GM18861 (cell line): ENCODE data around the gene DDIT4.
"Not testable (repeated sequence)": the region's sequence is repeated elsewhere in the genome, so short reads cannot be mapped to it uniquely, and the experiment has no call there.

Experiments
- ATAC-seq: cut with Tn5 transposase; IDR thresholded peaks from one replicate; pipeline ENCODE4 v1.9.1; 2021; ENCODE audit not compliant: unreplicated experiment

The DDIT4 gene

DNA sequence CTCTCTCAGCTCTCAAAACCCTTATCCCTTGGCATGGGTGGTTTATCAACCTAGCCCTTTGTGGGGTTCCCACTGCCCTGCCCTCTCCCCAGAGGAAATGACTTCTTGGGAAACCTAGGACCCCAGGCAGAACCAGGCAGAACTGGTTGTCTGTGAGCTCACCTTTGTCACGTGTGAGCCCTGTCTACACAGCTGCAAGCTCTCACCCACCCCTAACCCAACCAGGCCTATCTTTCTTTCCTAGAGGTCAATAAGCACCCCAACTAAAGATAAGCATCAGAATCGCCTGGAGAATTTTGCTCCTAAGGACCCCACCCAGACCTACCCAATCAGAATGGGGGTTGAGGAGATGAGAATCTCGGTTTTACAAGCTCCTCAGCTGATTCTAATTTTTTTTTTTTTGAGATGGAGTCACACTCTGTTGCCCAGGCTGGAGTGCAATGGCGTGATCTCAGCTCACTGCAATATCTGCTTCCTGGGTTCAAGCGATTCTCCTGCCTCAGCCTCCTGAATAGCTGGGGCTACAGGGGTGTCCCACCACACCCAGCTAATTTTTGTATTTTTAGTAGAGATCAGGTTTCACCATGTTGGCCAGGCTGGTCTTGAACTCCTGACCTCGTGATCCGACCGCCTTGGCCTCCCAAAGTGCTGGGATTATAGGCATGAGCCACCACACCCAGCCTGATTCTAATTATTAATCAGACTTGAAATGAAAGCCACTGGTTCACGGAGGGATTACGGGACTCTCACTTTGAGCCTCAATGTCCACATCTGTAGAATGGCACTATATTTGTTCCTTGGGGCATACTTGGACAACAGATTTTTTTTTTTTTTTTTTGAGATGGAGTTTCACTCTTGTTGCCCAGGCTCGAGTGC, 7.5 kb upstream of the DDIT4 start:
- no peak for ATAC-seq

DNA sequence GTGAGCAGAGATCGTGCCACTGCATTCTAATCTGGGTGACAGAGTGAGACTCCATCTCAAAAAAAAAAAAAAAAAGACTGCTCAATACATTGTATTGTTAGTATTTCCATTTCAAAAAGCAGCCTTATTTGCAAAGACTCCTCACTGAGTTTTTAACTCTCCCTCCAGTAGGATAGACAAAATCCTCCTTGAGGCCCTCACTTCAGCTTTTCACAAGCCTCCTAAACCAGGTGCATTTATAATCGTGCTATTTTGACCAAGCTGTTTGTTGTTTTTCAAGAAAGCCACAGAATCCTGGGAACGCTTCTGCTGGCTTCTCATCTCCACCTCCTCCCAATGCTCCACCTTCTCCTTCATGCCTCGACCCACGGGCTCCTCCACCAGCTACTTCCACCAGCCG, 6.3 kb upstream of the DDIT4 start:
- no peak for ATAC-seq

DNA sequence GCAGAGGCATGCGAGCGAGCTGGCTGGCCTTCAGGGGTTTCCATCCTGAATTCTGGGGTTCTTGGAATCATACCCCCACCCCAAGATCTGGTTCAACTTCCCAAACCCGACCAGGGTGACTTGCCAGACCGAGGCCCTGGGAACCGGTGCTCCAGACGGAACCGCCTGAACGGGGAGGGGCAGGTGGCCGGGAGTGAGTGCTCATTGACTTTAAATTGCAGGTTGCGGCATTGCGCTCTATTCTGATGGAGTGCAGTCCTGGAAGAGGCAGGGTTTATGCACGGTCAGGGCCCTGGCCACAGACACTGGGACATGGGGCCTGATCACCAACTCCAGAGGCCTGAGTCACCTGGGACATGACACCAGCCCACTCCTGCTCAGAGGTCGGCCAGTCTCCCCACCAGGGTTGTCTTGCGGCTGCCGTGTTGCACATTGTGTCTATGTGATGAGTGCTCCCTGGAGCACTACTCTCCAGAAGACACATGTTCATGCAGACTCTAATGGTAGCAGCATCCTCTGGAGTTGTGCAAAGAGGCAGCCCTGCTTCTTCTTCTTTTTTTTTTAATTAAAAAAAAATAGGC, 5.8 kb upstream of the DDIT4 start:
- no peak for ATAC-seq

DNA sequence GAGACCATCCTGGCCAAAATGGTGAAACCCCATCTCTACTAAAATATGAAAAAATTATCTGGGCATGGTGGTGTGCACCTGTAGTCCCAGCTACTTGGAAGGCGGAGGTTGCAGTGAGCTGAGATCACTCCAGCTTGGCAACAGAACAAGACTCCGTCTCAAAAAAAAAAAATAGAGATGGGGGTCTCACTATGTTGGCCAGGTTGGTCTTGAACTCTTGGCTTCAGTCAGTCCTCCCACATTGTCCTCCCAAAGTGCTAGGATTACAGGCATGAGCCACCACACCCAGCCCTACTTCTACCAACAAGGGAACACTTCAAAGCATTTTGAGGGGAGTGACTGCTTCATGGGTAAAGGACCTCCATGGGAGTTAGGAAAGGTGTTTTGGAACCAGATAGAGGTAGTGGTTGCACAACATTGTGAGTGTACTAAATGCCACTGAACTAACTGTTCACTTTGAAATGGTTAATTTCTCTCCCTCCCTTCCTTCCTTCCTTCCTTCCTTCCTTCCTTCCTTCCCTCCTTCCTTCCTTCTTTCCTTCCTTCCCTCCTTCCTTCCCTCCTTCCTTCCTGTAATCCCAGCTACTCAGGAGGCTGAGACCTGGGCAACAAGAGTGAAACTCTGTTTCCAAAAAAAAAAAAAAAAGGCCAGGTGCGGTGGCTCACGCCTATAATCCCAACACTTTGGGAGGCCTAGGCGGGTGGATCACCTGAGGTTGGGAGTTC, 5.1 kb upstream of the DDIT4 start:
- not testable (repeated sequence) for ATAC-seq

DNA sequence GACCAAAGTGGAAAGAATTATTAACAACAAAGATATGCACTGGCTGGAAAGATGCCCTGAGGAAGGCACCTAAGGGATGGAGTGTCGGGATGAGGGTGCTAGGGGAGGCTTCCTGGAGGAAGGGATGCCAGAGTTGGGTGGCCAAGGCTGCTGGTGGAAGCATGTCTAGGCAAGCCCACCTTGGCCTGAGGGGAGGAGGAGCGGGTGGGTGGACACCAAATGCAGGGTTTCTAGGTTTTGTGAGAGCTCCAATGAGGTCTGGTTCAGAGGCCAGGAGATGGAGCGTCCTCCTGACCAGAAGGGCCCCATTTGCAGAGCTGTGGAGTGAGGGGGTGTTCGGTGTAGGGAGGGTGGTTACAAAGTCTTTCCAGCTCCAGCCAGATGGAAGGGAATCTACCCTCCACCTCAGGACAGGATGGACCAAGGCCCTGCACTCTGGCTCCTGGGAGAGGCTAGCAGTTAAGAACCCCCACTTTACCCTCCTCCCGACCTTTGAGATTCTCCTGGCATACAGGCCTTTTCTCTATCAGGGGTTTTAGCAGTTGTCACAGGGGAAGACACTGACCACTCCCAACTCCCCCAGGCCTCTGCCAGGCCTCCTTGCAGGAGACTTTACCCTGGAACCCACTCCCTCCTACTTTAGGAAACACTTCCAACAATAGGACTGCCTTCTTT, 3.0 kb upstream of the DDIT4 start:
- ATAC-seq = no peak

DNA sequence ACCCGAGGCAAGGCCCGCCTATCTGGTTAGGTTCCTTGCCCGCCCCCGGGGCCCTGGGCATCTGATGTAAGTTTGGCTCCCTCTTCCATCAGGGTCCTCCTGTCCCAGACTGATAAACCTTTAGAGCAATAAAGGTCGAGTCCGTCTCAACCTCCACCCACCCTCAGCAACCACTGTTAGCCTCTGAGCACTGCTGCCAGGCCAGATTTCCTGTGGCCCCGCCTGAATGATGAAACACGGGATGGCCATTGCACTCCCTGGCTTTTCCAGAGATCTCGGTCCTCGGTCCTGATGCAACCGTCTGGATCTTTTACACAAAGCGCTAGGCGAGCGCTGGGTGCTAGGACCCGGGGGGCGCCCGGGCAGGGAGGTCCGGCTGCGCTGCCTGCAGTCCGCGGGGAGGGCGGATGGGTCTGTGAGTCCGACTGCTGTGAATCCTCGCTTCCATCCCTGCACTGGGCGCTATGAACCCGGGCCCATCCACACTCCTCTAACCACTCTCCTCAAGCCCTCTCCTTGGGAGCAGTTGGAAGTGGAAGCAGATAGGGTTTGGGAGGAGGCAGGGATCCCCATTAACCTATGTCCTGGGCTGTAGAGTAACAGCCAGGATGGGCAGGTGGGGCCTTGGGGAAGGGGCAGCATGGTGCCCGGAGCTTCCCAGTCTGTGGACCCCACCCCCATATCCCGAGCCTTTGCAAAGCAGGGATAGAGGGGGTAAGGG, 875 bp upstream of the DDIT4 start:
- no peak for ATAC-seq

DNA sequence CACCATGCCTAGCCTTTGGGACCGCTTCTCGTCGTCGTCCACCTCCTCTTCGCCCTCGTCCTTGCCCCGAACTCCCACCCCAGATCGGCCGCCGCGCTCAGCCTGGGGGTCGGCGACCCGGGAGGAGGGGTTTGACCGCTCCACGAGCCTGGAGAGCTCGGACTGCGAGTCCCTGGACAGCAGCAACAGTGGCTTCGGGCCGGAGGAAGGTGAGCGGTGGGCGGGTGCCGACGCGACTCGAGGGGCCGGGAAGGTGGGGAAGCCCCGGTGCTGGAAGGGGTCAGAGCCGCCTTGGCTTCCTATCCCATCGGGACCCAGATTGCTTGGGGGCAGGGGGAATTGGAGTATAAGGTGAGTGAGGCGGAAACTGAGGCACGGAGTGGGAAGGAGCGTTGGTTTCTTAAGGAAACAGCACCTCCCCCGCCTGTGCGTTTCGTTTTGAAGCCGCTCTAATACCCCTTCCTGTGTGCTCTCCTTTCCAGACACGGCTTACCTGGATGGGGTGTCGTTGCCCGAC, 547 bp downstream of the DDIT4 start:
- ATAC-seq = no peak

DNA sequence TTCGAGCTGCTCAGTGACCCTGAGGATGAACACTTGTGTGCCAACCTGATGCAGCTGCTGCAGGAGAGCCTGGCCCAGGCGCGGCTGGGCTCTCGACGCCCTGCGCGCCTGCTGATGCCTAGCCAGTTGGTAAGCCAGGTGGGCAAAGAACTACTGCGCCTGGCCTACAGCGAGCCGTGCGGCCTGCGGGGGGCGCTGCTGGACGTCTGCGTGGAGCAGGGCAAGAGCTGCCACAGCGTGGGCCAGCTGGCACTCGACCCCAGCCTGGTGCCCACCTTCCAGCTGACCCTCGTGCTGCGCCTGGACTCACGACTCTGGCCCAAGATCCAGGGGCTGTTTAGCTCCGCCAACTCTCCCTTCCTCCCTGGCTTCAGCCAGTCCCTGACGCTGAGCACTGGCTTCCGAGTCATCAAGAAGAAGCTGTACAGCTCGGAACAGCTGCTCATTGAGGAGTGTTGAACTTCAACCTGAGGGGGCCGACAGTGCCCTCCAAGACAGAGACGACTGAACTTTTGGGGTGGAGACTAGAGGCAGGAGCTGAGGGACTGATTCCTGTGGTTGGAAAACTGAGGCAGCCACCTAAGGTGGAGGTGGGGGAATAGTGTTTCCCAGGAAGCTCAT, 1.1 kb downstream of the DDIT4 start:
- no peak for ATAC-seq

DNA sequence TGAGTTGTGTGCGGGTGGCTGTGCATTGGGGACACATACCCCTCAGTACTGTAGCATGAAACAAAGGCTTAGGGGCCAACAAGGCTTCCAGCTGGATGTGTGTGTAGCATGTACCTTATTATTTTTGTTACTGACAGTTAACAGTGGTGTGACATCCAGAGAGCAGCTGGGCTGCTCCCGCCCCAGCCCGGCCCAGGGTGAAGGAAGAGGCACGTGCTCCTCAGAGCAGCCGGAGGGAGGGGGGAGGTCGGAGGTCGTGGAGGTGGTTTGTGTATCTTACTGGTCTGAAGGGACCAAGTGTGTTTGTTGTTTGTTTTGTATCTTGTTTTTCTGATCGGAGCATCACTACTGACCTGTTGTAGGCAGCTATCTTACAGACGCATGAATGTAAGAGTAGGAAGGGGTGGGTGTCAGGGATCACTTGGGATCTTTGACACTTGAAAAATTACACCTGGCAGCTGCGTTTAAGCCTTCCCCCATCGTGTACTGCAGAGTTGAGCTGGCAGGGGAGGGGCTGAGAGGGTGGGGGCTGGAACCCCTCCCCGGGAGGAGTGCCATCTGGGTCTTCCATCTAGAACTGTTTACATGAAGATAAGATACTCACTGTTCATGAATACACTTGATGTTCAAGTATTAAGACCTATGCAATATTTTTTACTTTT, 1.8 kb downstream of the DDIT4 start:
- no peak for ATAC-seq

DNA sequence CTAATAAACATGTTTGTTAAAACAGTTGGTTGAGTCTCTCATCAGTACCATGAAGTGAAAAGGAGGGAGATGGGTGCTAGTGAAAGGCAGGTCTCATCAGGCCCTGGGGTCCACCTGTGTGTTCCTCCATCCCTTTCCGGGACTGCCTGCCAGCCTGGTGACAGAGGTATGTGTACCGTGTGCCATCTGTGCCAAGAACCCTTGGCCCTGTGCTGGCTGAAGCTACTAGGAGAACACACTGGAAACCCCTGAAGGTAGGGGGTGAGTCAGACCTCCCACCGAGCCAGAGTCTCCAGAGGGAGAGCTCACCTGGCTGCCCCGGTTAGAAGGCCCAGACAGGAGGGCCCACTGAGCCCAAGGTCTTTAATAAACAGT, 2.3 kb downstream of the DDIT4 start:
- no peak for ATAC-seq

DNA sequence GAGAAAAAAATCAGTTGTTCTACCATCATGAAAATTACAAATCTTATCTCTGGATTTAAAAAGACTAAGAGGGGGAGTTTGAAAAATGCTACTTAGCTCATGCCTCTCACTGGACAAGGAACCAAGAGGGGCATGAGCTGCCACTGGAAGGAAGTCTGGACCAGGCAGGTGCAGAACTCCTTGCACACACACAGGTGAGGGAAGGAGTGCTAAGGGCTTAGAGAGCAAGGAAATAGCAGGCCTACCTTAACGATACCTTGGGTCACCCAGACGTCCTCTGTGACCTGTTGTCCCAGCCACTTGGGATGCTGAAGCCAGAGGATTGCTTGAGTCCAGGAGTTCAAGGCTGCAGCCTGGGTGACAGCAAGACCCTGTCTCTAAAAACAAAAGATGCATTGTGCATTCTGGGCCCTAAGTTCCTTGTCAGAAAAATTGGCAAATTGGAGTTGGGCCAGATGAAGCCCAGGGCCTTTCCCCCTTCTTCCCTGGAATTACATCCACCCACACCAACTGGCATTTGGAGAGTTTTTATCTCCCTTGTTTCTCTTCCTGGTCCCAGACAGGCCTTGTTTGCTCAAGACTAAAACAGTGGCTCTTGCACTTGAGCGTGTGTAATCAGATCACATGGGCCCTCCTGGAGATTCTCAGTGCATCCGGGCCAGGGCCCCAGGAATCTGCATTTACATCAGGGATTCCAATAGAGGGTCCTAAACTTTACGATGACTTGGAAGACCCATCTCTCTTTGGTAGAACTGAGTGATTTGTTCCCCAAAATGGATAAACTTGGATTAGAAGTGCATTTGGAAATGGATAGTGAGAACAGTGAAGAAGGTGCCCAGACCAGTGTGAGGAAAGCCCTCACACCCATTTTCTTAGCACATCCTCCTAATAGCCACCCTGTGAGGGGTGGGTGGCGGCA, 3.0 kb downstream of the DDIT4 start:
- ATAC-seq = no peak

DNA sequence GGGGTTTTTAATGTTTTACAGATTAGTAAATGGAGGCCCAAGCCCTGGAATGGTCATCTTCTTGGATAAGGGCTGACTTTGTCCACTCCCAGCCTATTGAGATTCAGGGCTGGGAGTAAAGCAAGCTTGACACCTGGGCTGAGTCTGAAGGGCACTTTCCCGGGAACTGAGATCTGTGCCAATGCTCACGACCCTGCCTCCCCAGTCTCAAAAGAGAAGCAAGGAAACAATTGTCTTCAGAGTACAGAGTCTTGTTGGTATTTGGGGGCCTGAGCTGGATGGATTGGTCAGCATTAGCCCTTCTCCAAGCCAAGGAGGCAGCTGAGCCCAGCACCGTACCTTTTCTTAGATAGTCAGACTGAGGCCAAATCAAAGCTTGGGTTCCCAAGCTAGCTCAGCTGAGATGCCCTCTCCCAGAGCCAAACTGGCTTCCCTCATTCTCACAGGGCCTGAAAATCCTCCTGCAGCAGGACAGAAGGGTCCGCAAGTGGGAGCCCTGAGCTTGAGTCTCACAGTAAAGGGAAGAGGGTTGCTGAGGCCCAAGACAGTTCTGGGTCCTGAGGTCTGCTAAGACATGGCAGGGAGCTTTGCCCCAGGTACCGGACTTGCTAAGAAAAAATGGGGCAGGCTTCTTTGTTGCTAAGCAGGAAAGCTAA, 3.7 kb downstream of the DDIT4 start:
- no peak for ATAC-seq

DNA sequence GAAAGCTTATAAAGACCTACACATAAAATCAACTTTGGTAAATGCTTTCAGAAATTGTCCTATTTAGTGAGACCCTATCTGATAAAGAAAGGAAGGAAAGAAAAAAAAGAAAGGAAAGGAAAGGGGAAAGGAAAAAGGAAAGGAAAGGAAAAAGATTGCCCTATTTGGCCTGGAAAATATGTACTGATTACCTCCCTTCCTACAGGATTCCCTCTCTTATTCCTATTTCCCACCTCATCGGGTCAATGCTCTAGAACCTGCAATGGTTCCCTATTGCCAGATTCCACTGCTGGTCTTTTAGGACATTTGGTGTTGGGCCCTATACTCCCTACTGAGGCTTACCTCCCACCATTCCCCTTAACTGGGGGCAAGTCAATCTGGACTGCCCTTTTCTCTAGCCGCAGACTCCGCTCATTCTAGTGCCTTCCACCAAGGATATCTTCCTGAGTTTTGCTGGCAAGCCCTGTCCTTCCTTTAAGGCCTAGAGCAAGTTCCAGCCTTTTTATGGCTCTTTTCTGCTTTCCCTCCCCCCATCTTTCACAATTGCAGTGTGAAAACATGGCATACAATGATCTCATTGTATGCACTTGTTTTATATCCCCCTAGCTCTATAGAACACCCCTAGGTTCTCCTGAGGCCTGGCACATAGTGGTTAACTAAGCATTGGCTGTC, 4.4 kb downstream of the DDIT4 start:
- no peak for ATAC-seq

DNA sequence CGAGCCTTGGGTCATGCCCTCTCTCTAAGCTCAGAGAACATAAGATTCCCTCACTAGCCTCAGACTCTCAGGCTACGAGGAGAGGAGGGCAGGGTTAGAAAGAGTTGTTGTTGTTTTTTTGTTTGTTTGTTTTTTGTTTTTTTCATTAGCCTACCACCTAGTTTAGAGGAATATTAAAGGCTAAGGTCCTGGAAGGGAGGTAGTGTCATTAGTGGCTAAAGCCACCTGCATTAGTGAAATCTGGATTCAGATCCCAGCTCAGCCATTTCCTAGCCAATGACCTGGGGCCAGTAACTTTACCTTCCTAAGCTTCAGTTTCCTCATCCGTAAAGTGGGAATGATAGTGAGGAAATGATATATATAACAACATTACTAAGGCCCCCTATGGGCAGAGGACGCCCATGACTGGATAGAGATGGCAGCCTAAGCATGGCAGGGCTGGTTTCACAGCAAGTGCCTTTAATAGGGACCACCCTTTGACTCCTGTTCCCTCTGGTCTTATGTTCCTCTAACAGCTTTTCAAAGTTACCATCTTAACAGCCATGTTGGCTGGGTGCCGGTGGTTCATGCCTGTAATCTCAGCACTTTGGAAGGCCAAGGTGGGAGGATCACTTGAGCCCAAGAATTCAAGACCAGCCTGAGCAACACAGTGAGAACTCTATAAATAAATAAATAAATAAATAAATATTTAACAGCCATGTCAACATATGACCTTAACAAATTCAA, 5.1 kb downstream of the DDIT4 start:
- no peak for ATAC-seq

DNA sequence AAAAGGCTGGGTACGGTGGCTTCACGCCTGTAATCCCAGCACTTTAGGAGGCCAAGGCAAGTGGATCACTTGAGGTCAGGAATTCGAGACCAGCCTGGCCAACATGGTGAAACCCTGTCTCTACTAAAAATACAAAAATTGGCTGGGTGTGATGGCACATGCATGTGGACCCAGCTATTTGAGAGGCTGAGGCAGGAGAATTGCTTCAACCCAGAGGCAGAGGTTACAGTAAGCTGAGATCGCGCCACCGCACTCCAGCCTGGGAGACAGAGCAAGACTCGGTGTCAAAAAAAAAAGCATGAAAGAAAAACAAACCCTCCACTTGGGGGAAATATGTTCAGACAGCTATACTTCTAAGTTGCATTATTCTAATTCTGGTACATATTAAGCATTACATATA, 5.9 kb downstream of the DDIT4 start:
- not testable (repeated sequence) for ATAC-seq

DNA sequence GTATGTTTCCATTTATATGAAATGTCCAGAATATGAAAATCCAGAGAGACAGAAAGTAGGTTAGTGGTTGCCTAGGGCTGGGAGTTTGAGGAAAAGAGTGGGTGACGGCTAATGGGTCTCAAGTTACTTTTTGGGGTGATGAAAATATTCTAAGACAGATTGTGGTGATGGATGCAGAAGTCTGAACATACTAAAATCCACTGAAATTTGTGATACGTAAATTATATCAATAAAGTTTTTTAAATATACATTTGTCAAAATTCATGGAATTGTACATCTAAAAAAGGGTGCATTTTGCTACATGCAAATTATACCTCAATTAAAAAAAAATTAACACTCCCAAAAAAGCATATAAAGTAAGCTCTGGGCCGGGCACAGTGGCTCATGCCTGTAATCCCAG, 9.4 kb downstream of the DDIT4 start:
- no peak for ATAC-seq

DNA sequence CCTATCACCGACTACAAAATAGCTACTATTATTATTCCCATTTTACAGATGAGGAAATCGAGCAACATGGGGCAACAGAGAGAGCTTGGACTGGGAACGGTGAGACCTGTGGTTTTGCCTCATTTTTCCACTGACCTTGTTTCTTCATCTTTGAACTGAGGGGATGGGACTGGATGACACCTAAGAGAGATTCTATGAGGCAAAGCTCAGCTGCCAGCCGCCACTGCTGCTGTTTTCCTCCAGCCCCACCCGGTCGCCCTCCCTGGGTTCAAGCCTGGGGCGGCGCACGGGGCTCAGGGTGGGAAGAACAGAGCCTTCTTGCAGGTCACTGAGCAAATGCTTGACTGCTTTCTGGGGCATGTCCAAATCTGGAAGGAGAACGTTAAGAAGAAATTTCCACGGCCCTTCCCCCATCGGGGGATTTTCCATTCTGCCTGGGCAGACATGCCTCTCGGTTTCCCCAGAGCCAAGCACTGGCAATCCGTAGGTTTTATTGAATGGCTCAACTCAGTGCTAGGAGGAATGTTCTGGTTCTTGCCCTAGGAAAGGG, 12.3 kb downstream of the DDIT4 start:
- ATAC-seq = no peak
